ENCODE data around the gene LDLRAD2.

The LDLRAD2 gene

DNA sequence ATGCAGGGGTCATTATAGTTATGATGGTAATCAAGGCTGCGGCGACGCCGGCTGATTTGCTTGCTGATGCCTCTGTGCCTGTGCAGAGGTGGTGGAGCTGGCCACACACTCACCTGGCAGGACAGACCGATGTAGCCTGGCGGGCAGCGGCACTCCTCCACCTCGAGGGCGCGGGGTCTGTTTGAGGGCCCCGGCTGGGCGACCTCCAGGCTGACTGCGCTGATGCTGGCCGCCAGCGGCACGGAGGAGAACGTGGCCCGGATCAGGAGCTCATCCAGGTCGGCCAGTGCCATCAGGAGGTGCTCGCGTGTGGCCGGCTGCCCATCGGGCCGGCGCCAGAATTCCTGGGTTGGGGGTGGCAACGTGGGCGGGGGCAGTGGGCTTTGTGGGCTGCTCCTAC lies 52.7 kb downstream of the LDLRAD2 start:
- DNase-seq: no peak

- no peak for DNase-seq
These were observed 53.5 kb downstream of the LDLRAD2 start for GRCh38 chr1:21865609-21865942.

DNA sequence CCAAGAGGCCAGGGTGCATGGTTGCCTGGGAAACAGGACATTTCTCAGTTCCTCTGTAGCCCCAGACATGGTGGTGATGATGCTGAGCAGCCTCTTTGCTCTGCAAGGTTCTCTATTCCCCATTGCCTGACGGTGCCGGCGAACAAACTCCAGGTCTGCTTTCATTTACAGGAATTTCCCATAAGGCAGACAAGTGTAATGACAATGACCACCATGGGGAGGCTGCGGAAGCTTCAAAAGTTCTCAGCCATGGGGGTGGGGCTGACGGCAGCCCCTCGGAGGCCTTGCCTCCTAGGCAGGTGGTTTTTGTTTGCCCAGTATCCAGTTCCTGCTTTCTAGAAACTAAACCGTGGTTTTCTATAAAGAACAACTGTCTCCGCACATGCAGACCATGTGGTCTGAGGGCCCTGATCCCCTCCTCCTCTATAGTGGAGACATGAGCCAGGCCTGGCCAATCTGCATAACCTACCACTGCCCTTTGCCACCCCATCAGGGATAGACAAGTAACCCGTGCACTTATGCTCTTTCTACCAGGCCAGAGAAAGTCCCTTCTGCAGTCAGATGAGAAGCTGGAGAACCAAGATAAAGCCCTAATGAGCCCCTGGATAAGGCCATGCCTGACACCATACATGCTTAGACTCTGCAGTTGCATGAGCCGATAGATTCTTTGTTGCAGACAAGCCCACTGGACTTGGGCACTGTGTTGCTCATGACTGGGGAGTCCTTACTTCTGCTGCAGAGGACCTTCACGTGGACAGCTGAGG lies 54.1 kb downstream of the LDLRAD2 start:
- DNase-seq: no peak

DNA sequence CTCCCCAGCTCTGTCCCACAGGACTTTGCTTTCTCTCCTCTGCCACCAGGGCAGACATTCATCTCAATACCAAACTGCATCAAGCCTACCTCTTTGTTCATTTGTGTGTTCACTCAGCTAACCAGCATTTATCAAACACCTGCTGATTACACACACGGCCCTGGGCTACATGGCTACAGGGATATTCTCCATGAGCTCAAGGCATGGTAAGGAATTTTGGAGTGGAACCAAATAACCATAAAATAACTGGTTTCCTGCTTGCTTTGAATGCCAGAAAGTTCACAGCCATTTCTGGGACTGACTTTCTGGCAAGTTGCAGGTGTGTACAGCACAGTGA lies 54.6 kb downstream of the LDLRAD2 start:
- DNase-seq: no peak

DNA sequence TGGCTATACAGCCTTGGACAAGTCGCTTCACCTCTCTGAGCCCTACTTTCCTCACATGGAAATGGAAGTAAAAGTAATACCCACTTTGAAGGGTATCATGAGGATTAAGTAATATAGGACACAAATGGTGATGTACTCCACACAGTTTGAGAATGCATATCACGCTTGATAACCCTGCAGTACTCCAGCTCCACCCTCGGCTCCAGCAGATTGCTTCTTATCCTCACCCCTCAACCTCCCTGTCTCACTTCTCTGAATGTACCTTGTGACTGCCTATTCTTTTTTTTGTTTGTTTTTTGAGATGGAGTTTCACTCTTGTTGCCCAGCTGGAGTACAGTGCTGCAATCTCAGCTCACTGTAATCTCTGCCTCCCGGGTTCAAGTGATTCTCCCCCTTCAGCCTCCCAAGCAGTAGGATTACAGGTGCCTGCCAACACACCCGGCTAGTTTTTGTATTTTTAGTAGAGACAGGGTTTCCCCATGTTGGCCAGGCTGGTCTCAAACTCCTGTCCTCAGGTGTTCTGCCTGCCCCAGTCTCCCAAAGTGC lies 55.5 kb downstream of the LDLRAD2 start:
- DNase-seq: no peak

DNA sequence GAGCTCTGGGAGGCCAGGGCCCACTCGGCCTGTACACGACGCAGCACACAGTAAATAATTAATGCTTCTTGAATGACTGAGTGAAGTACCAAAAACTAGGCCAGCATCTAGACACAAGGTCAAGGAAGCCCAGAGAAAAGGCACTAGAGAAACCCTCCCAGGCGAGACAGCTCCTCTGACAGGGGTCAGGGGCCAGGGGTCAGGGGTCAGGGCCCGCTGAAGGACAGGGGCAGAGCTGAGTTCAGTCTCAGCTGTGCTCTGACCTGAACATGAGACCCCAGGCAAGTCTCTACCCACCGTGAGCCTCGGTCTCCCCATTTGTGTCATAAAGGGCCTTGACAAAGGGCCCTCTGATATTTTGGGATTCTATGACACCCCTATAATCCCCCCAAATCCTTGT lies 56.4 kb downstream of the LDLRAD2 start:
- no peak for DNase-seq

- DNase-seq: no peak
These were observed 56.9 kb downstream of the LDLRAD2 start for GRCh38 chr1:21868941-21869454.

- no peak for DNase-seq
These were observed 57.6 kb downstream of the LDLRAD2 start for GRCh38 chr1:21869620-21870121.

GRCh38 chr1:21870611-21871010 lies 58.5 kb downstream of the LDLRAD2 start:
- DNase-seq: no peak

GRCh38 chr1:21871943-21872342 lies 59.9 kb downstream of the LDLRAD2 start:
- no peak for DNase-seq

GRCh38 chr1:21872445-21873079 lies 60.5 kb downstream of the LDLRAD2 start:
- DNase-seq: no peak

DNA sequence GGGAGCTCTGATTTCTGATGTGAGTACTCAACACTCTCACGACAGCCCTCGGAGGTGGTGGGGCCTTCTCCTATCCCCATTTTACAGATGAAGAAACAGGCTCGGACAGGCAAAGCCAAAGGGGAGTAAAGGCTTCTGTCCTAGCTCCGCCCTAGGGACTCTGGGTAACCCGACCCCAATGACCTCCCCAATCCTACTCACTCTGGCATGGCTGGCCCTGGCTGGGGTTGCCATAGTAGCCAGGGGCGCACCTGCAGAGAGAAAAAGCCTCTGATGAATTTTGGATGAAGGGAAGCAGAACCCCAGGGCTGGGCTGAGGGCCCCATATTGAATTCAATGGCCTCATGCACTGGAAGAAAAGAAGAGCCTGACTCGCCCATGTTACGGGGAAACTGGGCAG lies 61.1 kb downstream of the LDLRAD2 start:
- no peak for DNase-seq

- no peak for DNase-seq
These were observed 61.7 kb downstream of the LDLRAD2 start for GRCh38 chr1:21873761-21874160.

- DNase-seq: no peak
These were observed 62.3 kb downstream of the LDLRAD2 start for GRCh38 chr1:21874328-21874727.
